B cell (primary cell): ENCODE data around the gene PIMREG. TPM values are rescaled to one million over a fixed set of nuclear protein-coding genes. Genes with fewer than 3 reads are reported as not detected.
A peak's percentile ranks its signal among the peaks of the same experiment; 100 is the strongest.

Experiments
- ATAC-seq: fragments of 200-7000 bp; cut with Tn5 transposase; one replicate; pipeline ENCODE4 v1.10.0; 2021; ENCODE audit warnings: low read depth, mild to moderate bottlenecking, moderate number of reproducible peaks, moderate library complexity
- CTCF ChIA-PET: fragments of 350-600 bp; sonication (Branson Sonifier 250); formaldehyde crosslinking; loops from one replicate; lab custom pipeline; 2021; ENCODE audit warnings: antibody characterized with exemption, inconsistent platforms; lab: Charles Lee
- POLR2A ChIA-PET: fragments of 350-600 bp; sonication (Branson Sonifier 250); formaldehyde crosslinking; loops from one replicate; lab custom pipeline; 2021; ENCODE audit warnings: antibody characterized with exemption; lab: Charles Lee
- DNase-seq: peaks from one replicate; pipeline ENCODE4 v3.0.0; 2013
- H2AFZ ChIP-seq: 2 replicates; pipeline ENCODE4 v1.6.1; 2012; ENCODE audit warnings: mild to moderate bottlenecking, low read depth, low read length; ENCODE audit not compliant: insufficient read depth, poor library complexity, severe bottlenecking
- H3K27ac ChIP-seq, 2 donors: 1 replicate in 1 of 2; 2 replicates in 1 of 2; pipeline ENCODE4 v1.5.1; 2012 to 2013; ENCODE audit warnings: low read length in 2 of 2, mild to moderate bottlenecking in 2 of 2, moderate library complexity in 1 of 2
- H3K27me3 ChIP-seq, 4 experiments: fragments of 200-600 bp in 1 of 4; sonication (generic) in 1 of 4; replicated peaks in 1 of 4; 1 replicate in 2 of 4; 2 replicates in 2 of 4; pipeline versions ENCODE4 v1.6.1 to v1.7.0; 2013 to 2016; ENCODE audit warnings: low read length in 3 of 4, mild to moderate bottlenecking in 2 of 4, mixed read lengths in 1 of 4, moderate library complexity in 1 of 4; ENCODE audit not compliant: insufficient read depth in 4 of 4, control insufficient read depth in 3 of 4; ENCODE audit errors: control extremely low read depth in 1 of 4
- H3K36me3 ChIP-seq, 2 experiments: replicated peaks in 1 of 2; 1 replicate in 1 of 2; 2 replicates in 1 of 2; pipeline versions ENCODE4 v1.6.1 to v1.7.1; 2013; ENCODE audit warnings: low read length in 1 of 2; ENCODE audit not compliant: insufficient read depth in 2 of 2, control insufficient read depth in 1 of 2; ENCODE audit errors: control extremely low read depth in 1 of 2, extremely low read depth in 1 of 2
- H3K4me1 ChIP-seq, 2 donors: fragments of 200-600 bp in 1 of 2; sonication (generic) in 1 of 2; 1 replicate in 1 of 2; 2 replicates in 1 of 2; pipeline versions ENCODE4 v1.5.1 to v1.6.1; 2013 to 2017; ENCODE audit warnings: low read length in 2 of 2; ENCODE audit not compliant: control insufficient read depth in 2 of 2, insufficient read depth in 2 of 2
- H3K4me2 ChIP-seq: replicated peaks from 2 replicates; pipeline ENCODE3; 2012; ENCODE audit warnings: mild to moderate bottlenecking, low read depth, low read length; ENCODE audit not compliant: poor library complexity, severe bottlenecking
- H3K4me3 ChIP-seq, 5 experiments: fragments of 200-600 bp in 1 of 5; sonication (generic) in 1 of 5; 1 replicate in 3 of 5; 2 replicates in 2 of 5; pipeline versions ENCODE4 v1.5.1 to v1.7.0; 2011 to 2016; ENCODE audit warnings: low read length in 4 of 5, mild to moderate bottlenecking in 4 of 5, low read depth in 2 of 5, control low read depth in 1 of 5, moderate library complexity in 1 of 5; ENCODE audit not compliant: insufficient read depth in 1 of 5; ENCODE audit errors: control extremely low read depth in 1 of 5, extremely low read depth in 1 of 5
- H3K79me2 ChIP-seq: fragments of 200-600 bp; sonication (generic); one replicate; pipeline ENCODE4 v1.6.0; 2016; ENCODE audit warnings: low read length; ENCODE audit not compliant: control insufficient read depth, insufficient read depth
- H3K9ac ChIP-seq: fragments of 200-600 bp; sonication (generic); 2 replicates; pipeline ENCODE4 v1.6.1; 2017; ENCODE audit warnings: mild to moderate bottlenecking, low read length, moderate library complexity
- H3K9me3 ChIP-seq, 3 donors: one replicate each; pipeline versions ENCODE4 v1.6.1 to v1.7.1; 2013; ENCODE audit warnings: low read length in 2 of 3; ENCODE audit not compliant: control insufficient read depth in 2 of 3, insufficient read depth in 1 of 3; ENCODE audit errors: control extremely low read depth in 1 of 3
- H4K20me1 ChIP-seq: 2 replicates; pipeline ENCODE4 v1.6.0; 2012; ENCODE audit warnings: mild to moderate bottlenecking, low read length; ENCODE audit not compliant: insufficient read depth, control insufficient read depth, poor library complexity, severe bottlenecking
- H3K27ac Mint-ChIP-seq: one replicate; pipeline ENCODE4 v1.8.0; 2021; ENCODE audit warnings: mixed read lengths
- H3K27me3 Mint-ChIP-seq: one replicate; pipeline ENCODE4 v1.8.0; 2021; ENCODE audit warnings: mixed read lengths
- H3K4me1 Mint-ChIP-seq: one replicate; pipeline ENCODE4 v1.8.0; 2021; ENCODE audit warnings: mixed read lengths
- H3K4me3 Mint-ChIP-seq: one replicate; pipeline ENCODE4 v1.8.0; 2021; ENCODE audit warnings: mixed read lengths
- H3K9me3 Mint-ChIP-seq: one replicate; pipeline ENCODE4 v1.8.0; 2022; ENCODE audit warnings: mixed read lengths; ENCODE audit not compliant: insufficient read depth
- EZH2 ChIP-seq: IDR thresholded peaks from 2 replicates; pipeline ENCODE4 v1.6.1; 2012; ENCODE audit warnings: borderline replicate concordance, low read depth, mild to moderate bottlenecking, moderate library complexity, low read length; ENCODE audit not compliant: insufficient read depth, poor library complexity, severe bottlenecking
- WGBS: methylation state at CpG from one replicate; pipeline ENCODE4 v1.1.5; 2013; ENCODE audit warnings: missing lambda C conversion rate; ENCODE audit not compliant: insufficient coverage; 5-methylcytosine and 5-hydroxymethylcytosine counted together
- intact Hi-C: fragments of 100-400 bp; cut with micrococcal nuclease; formaldehyde crosslinking; loops from one replicate; pipeline ENCODE4 v1.10.0; 2022
- polyA plus RNA-seq: library from polyadenylated mRNA; depleted of rRNA; stranded (reverse); fragments of >200 nt; gene quantifications from 2 replicates; pipeline ENCODE4 v1.2.3, GENCODE V29; 2012
- total RNA-seq, 2 donors: library from RNA; stranded (reverse); fragments of 120-200 nt in 1 of 2; gene quantifications; 1 replicate in 1 of 2; 2 replicates in 1 of 2; pipeline versions ENCODE4 v1.2.3 to v1.2.4, GENCODE V29; 2013 to 2022
- TF ChIP-seq, protein P1 (sequence below): fragments of 200-600 bp; IDR thresholded peaks from one replicate; pipeline ENCODE4 v1.8.0; 2022; ENCODE audit warnings: antibody characterized with exemption, mild to moderate bottlenecking

PIMREG gene
- total and polyA plus RNA-seq, 2 donors (not counting 1 experiment from before 2014, with no cell fraction given) = 0.21 TPM; not detected in 1

- Histone ChIP-seq H3K4me1 (peaks cover 6 to 10% of the 10 kb centered on the region in 2 donors), H3K27me3 (no peaks in the 10 kb centered on the region), H3K36me3 (no peaks in the 10 kb centered on the region), H4K20me1 (no peaks in the 10 kb centered on the region), H3K4me3 (no peak overlapping the region), H2AFZ (no peak overlapping the region), H3K4me2 (no peak overlapping the region), H3K9me3 (peaks cover 0 to 8% (median 0%) of the 10 kb centered on the region in 3 donors), H3K79me2 (no peaks in the 10 kb centered on the region), H3K9ac (no peak overlapping the region), H3K27ac (no peak overlapping the region)
- Mint-ChIP-seq H3K4me3 (no peak overlapping the region), H3K4me1 (peaks cover 32% of the 10 kb centered on the region), H3K27ac (peak overlapping the region; percentile 54), H3K9me3 (no peaks in the 10 kb centered on the region), H3K27me3 (no peaks in the 10 kb centered on the region)
- no peak for ATAC-seq
- POLR2A ChIA-PET = interaction anchor here (0.9 kb wide), 1 partner anchor 8 kb away, joined by 3 read pairs; no protein-coding TSS in a partner anchor
- 27% methylated on average over 5 of the region's 12 CpGs for WGBS
- CTCF ChIA-PET = interaction anchor here (1.9 kb wide), 1 partner anchor 22 kb away, joined by 5 read pairs; no protein-coding TSS in a partner anchor
- intact Hi-C loops = no loop called here
- DNase-seq = no peak
- no peak for TF ChIP-seq EZH2
- TF ChIP-seq, protein P1, sequence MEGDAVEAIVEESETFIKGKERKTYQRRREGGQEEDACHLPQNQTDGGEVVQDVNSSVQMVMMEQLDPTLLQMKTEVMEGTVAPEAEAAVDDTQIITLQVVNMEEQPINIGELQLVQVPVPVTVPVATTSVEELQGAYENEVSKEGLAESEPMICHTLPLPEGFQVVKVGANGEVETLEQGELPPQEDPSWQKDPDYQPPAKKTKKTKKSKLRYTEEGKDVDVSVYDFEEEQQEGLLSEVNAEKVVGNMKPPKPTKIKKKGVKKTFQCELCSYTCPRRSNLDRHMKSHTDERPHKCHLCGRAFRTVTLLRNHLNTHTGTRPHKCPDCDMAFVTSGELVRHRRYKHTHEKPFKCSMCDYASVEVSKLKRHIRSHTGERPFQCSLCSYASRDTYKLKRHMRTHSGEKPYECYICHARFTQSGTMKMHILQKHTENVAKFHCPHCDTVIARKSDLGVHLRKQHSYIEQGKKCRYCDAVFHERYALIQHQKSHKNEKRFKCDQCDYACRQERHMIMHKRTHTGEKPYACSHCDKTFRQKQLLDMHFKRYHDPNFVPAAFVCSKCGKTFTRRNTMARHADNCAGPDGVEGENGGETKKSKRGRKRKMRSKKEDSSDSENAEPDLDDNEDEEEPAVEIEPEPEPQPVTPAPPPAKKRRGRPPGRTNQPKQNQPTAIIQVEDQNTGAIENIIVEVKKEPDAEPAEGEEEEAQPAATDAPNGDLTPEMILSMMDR = no peak
Observed at GRCh38 chr17:6450926-6451832, 6.9 kb downstream of the PIMREG start.
